ENCODE results near the gene NXPE3.
"Not testable (repeated sequence)": the region's sequence is repeated elsewhere in the genome, so short reads cannot be mapped to it uniquely, and the experiment has no call there.

The NXPE3 gene

DNA sequence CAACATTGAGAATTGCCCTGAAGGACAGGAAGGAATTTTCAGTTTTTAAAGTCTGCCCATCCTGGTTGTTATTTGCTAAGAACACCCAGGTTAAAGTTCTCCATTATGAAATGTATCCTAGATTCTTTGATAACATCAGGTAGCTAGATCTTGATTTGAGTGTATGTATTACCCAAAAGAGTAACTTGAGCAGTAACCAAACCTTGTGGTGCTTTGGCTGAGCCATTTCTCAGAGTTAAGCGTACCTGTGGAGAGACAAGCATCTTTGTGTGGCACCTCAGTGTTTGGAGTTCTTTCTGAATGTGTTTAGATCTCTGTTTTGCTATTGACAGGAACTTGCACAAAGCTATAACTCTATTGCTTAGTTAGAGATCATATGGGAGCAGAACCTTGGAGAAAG lies 34.2 kb upstream of the NXPE3 start:
- Mint-ChIP-seq H3K36me3 (ENCODE audit: low read depth) (peaks cover 77% of the 10 kb centered on the region), H3K27me3 (ENCODE audit: low read depth) (no peaks in the 10 kb centered on the region), H3K27ac (no peak overlapping the region), H3K4me1 (no peaks in the 10 kb centered on the region), H3K9me3 (peaks cover 41% of the 10 kb centered on the region), H3K4me3 (no peak overlapping the region)
- TF ChIP-seq, protein P1, sequence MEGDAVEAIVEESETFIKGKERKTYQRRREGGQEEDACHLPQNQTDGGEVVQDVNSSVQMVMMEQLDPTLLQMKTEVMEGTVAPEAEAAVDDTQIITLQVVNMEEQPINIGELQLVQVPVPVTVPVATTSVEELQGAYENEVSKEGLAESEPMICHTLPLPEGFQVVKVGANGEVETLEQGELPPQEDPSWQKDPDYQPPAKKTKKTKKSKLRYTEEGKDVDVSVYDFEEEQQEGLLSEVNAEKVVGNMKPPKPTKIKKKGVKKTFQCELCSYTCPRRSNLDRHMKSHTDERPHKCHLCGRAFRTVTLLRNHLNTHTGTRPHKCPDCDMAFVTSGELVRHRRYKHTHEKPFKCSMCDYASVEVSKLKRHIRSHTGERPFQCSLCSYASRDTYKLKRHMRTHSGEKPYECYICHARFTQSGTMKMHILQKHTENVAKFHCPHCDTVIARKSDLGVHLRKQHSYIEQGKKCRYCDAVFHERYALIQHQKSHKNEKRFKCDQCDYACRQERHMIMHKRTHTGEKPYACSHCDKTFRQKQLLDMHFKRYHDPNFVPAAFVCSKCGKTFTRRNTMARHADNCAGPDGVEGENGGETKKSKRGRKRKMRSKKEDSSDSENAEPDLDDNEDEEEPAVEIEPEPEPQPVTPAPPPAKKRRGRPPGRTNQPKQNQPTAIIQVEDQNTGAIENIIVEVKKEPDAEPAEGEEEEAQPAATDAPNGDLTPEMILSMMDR (IDR thresholded peaks at IDR 0.05; ENCODE audit: unreplicated experiment in 3 of 3) = no peak

DNA sequence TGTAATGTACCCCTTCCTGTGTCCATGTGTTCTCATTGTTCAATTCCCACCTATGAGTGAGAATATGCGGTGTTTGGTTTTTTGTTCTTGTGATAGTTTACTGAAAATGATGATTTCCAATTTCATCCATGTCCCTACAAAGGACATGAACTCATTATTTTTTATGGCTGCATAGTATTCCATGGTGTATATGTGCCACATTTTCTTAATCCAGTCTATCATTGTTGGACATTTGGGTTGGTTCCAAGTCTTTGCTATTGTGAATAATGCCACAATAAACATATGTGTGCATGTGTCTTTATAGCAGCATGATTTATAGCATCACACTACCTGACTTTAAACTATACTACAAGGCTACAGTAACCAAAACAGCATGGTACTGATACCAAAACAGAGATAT lies 33.1 kb upstream of the NXPE3 start:
- not testable (repeated sequence) for H3K4me1 Mint-ChIP-seq; H3K27me3 Mint-ChIP-seq (ENCODE audit: low read depth); H3K4me3 Mint-ChIP-seq; H3K27ac Mint-ChIP-seq
- H3K36me3 Mint-ChIP-seq (ENCODE audit: low read depth) = peaks cover 74% of the 10 kb centered on the region
- H3K9me3 Mint-ChIP-seq = peaks cover 39% of the 10 kb centered on the region

DNA sequence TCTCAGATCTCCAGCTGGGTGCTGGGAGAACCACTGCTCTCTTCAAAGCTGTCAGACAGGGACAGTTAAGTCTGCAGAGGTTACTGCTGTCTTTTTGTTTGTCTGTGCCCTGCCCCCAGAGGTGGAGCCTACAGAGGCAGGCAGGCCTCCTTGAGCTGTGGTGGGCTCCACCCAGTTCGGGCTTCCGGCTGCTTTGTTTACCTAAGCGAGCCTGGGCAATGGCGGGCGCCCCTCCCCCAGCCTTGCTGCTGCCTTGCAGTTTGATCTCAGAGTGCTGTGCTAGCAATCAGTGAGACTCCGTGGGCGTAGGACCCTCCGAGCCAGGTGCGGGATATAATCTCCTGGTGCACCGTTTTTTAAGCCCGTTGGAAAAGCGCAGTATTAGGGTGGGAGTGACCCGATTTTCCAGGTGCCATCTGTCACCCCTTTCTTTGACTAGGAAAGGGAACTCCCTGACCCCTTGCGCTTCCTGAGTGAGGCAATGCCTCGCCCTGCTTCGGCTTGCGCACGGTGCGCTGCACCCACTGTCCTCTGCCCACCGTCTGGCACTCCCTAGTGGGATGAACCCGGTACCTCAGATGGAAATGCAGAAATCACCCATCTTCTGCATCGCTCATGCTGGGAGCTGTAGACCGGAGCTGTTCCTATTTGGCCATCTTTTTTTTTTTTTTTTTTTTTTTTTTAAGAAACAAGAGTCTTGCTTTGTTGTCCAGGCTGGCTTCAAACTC lies 25.5 kb upstream of the NXPE3 start:
- H3K4me3 Mint-ChIP-seq; H3K27me3 Mint-ChIP-seq (ENCODE audit: low read depth); H3K27ac Mint-ChIP-seq; H3K4me1 Mint-ChIP-seq: not testable (repeated sequence)
- Mint-ChIP-seq H3K36me3 (ENCODE audit: low read depth) (peaks cover 80% of the 10 kb centered on the region), H3K9me3 (peaks cover 28% of the 10 kb centered on the region)

DNA sequence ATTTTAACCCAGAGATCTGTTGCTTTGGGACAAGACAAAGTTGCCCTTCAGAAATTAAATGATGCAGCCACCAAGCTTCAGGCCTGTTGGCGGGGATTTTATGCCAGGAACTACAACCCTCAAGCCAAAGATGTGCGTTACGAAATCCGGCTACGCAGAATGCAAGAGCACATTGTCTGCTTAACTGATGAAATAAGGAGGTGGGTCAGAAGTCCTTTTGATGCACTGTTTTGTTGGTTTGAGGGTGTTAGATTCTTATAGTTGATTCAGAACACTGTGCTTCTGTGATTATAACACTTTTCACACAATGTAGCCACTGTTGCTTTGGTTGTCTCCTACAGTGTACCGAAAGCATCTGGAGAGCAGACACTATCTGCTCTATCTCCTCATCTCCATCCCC lies 20.8 kb upstream of the NXPE3 start:
- Mint-ChIP-seq H3K9me3 (peaks cover 7% of the 10 kb centered on the region), H3K36me3 (ENCODE audit: low read depth) (peaks cover 75% of the 10 kb centered on the region), H3K4me1 (no peaks in the 10 kb centered on the region), H3K27me3 (ENCODE audit: low read depth) (no peaks in the 10 kb centered on the region), H3K27ac (no peak overlapping the region), H3K4me3 (no peak overlapping the region)
- TF ChIP-seq, protein P1 (IDR thresholded peaks at IDR 0.05; ENCODE audit: unreplicated experiment in 3 of 3) = no peak

DNA sequence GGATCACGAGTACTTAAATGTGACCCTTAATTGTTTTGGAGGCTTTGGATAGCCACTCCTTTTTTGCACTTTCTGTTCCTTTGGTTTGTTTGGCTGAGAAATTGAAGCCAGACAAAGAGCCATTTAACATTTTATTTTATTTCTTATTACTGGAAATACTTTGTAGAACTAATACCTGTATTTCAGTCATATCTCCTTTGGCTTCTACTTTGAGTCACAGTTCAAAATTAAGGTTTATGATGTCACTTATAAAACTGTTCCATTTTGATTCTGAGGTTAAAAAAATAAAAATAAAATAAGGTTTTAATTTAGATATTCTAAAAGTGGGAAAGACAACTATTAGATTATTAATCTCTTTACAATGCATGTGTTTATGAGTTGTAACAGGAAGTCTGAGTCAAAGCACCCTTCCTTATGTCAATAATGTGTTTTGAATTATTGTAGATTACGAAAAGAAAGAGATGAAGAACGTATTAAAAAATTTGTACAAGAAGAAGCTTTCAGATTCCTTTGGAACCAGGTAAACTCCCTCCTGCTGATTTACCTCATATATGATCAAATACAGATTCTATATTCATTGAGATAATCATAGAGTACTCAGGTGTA lies 16.9 kb upstream of the NXPE3 start:
- Mint-ChIP-seq H3K4me3 (no peak overlapping the region), H3K27ac (no peak overlapping the region), H3K36me3 (ENCODE audit: low read depth) (peaks cover 59% of the 10 kb centered on the region), H3K27me3 (ENCODE audit: low read depth) (no peaks in the 10 kb centered on the region), H3K9me3 (no peaks in the 10 kb centered on the region), H3K4me1 (no peaks in the 10 kb centered on the region)
- TF ChIP-seq, protein P1 (IDR thresholded peaks at IDR 0.05; ENCODE audit: unreplicated experiment in 3 of 3) = no peak

DNA sequence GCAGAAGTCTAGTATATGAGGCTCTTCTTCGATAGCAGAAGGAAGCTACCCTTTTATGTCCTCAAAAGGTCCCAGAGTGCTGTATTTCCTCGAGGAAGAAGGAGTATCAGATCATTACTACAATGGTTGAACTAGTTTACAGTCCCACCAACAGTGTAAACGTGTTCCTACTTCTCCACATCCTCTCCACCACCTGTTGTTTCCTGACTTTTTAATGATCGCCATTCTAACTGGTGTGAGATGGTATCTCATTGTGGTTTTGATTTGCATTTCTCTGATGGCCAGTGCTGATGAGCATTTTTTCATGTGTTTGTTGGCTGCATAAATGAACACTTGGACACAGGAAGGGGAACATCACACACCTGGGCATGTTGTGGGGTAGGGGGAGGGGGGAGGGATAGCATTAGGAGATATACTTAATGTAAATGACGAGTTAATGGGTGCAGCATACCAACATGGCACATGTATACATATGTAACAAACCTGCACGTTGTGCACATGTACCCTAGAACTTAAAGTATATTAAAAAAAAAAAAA lies 1.2 kb upstream of the NXPE3 start:
- not testable (repeated sequence) for H3K36me3 Mint-ChIP-seq (ENCODE audit: low read depth); H3K27me3 Mint-ChIP-seq (ENCODE audit: low read depth); H3K27ac Mint-ChIP-seq; H3K9me3 Mint-ChIP-seq
- H3K4me1 Mint-ChIP-seq = peaks cover 26% of the 10 kb centered on the region
- H3K4me3 Mint-ChIP-seq = peak overlapping the region; percentile 42 to 99 (median 93)

DNA sequence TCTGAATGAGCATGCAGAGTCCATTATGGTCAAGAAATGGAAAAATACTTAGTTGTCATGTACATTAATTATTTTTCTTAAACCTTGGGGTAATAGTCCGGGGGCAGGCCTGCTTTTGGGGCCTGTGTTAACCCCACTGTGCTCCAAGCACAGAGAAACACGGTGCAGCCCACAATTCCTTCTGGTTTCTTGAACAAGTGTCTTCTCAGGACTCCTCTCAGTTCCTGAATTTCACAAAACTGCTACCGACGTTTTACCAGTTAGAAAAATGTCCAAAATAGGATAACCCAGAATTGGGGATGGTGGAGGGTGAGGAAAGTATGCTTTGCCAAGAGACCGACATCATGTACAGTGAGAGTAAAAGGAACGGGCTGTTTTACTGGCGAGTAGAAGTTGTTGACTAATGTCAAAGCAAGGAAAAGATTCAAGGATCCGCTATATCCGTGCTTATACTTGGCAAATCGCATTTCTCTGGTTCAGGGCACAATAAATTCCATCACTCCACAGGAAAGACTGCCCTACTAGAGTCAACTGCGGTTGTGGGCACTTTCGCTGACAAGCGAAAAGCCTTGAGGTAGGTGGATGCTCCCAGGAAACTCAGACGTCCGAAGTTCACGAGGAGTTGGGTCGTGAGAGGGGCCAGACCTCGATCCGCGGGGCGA lies 495 bp upstream of the NXPE3 start:
- Mint-ChIP-seq H3K9me3 (no peaks in the 10 kb centered on the region), H3K27ac (peak overlapping the region; percentile 75 to 86 (median 83)), H3K4me1 (peaks cover 26% of the 10 kb centered on the region), H3K4me3 (peak overlapping the region; percentile 88 to 99 (median 93)), H3K36me3 (ENCODE audit: low read depth) (peaks cover 4% of the 10 kb centered on the region), H3K27me3 (ENCODE audit: low read depth) (peaks cover 3% of the 10 kb centered on the region)
- TF ChIP-seq, protein P1 (IDR thresholded peaks at IDR 0.05; ENCODE audit: unreplicated experiment in 3 of 3) = no peak

All from nephron (organoid).